ENCODE results near the gene DVL2. TPM values are rescaled to one million over a fixed set of nuclear protein-coding genes. Genes with fewer than 3 reads are reported as not detected.
A peak's percentile ranks its signal among the peaks of the same experiment; 100 is the strongest.

The DVL2 gene
- total and polyA plus RNA-seq, 2 experiments from 2014 or later: 19.5 to 41.2 TPM

- Histone ChIP-seq H3K4me2 (ENCODE audit: unreplicated experiment) (peak within 1 kb of the TSS; percentile 94), H3K9me3 (ENCODE audit: low read depth) (no peaks in the 10 kb centered on the region), H3K36me3 (ENCODE audit: low read depth) (peaks cover 22% of the 10 kb centered on the region), H3K4me3 (peak within 1 kb of the TSS; percentile 97), H3K27ac (peak within 1 kb of the TSS; percentile 99), H4K20me1 (ENCODE audit: insufficient read depth) (no peaks in the 10 kb centered on the region), H3K79me2 (ENCODE audit: insufficient read depth) (peaks cover 70% of the 10 kb centered on the region), H3K9ac (peak within 1 kb of the TSS; percentile 96), H3F3A (ENCODE audit: insufficient read depth) (peaks cover 4% of the 10 kb centered on the region; the same call in 1 of the 2 replicates), H3K27me3 (replicated peaks; ENCODE audit: insufficient read depth) (no peaks in the 10 kb centered on the region), H3K4me1 (ENCODE audit: insufficient read depth) (peaks cover 13% of the 10 kb centered on the region), H2AFZ (peak within 1 kb of the TSS; percentile 89), H3K9me2 (ENCODE audit: insufficient read depth) (no peaks in the 10 kb centered on the region)
- WGBS, 2 experiments (ENCODE audit: low coverage in 1 of 2, low lambda C conversion rate in 2 of 2, missing lambda C conversion rate in 2 of 2): 3 to 4% methylated on average over 48 to 55 of the region's 55 CpGs
- in situ Hi-C loops (cut with MboI): no loop called here
- peak; percentile 95 for DNase-seq
- no peak for TF ChIP-seq EZH2 (IDR thresholded peaks at IDR 0.05; ENCODE audit: insufficient read depth, poor library complexity, severe bottlenecking)
- no peak for TF ChIP-seq EZH2phosphoT487 (IDR thresholded peaks at IDR 0.05; ENCODE audit: insufficient read depth, low read depth)
Measured at GRCh38 chr17:7252176-7253043, 18.1 kb upstream of the DVL2 start, which contains the start of gene ELP5. TSS of gene ELP5 (plus strand) at chr17:7252215. CDS start at chr17:7252551, 336 bp downstream.

GRCh38 chr17:7251661-7252175, 17.4 kb upstream of the DVL2 start, which contains the start of gene CTDNEP1:
TSS of gene CTDNEP1 (minus strand) at chr17:7251734. CDS start at chr17:7251296, 438 bp downstream.
- no peaks in the 10 kb centered on the region for H3K9me3 ChIP-seq (ENCODE audit: low read depth)
- no peaks in the 10 kb centered on the region for H4K20me1 ChIP-seq (ENCODE audit: insufficient read depth)
- H3K4me2 ChIP-seq (ENCODE audit: unreplicated experiment): peak within 1 kb of the TSS; percentile 94
- no peaks in the 10 kb centered on the region for H3K27me3 ChIP-seq (replicated peaks; ENCODE audit: insufficient read depth)
- peak within 1 kb of the TSS; percentile 97 for H3K4me3 ChIP-seq
- peaks cover 77% of the 10 kb centered on the region for H3K79me2 ChIP-seq (ENCODE audit: insufficient read depth)
- peak within 1 kb of the TSS; percentile 99 for H3K27ac ChIP-seq
- H2AFZ ChIP-seq: peak within 1 kb of the TSS; percentile 89
- H3K9ac ChIP-seq: peak within 1 kb of the TSS; percentile 96
- peak; percentile 99 for DNase-seq
- peaks cover 13% of the 10 kb centered on the region for H3K4me1 ChIP-seq (ENCODE audit: insufficient read depth)
- H3F3A ChIP-seq (ENCODE audit: insufficient read depth): peaks cover 4% of the 10 kb centered on the region; the same call in 1 of the 2 replicates
- 0 to 2% methylated on average over 24 to 41 of the region's 41 CpGs for WGBS, 2 experiments (ENCODE audit: low coverage in 1 of 2, low lambda C conversion rate in 2 of 2, missing lambda C conversion rate in 2 of 2)
- peaks cover 20% of the 10 kb centered on the region for H3K36me3 ChIP-seq (ENCODE audit: low read depth)
- in situ Hi-C loops (cut with MboI): no loop called here
- TF ChIP-seq EZH2phosphoT487 (IDR thresholded peaks at IDR 0.05; ENCODE audit: insufficient read depth, low read depth) (no peak), EZH2 (IDR thresholded peaks at IDR 0.05; ENCODE audit: insufficient read depth, poor library complexity, severe bottlenecking) (no peak)
- H3K9me2 ChIP-seq (ENCODE audit: insufficient read depth): no peaks in the 10 kb centered on the region

- H3K4me3 ChIP-seq: peak overlapping the region; percentile 97
- H3K9me3 ChIP-seq (ENCODE audit: low read depth): no peaks in the 10 kb centered on the region
Measured at GRCh38 chr17:7250695-7251627, 16.6 kb upstream of the DVL2 start.

More at GRCh38 chr17:7250695-7251627, 16.6 kb upstream of the DVL2 start:
- Histone ChIP-seq H3K9ac (peak overlapping the region; percentile 96), H3K9me2 (ENCODE audit: insufficient read depth) (no peaks in the 10 kb centered on the region), H3K27ac (peak overlapping the region; percentile 99), H4K20me1 (ENCODE audit: insufficient read depth) (no peaks in the 10 kb centered on the region), H3F3A (ENCODE audit: insufficient read depth) (peaks cover 4% of the 10 kb centered on the region; the same call in 1 of the 2 replicates), H3K4me2 (ENCODE audit: unreplicated experiment) (peak overlapping the region; percentile 92), H2AFZ (peak overlapping the region; percentile 34), H3K79me2 (ENCODE audit: insufficient read depth) (peaks cover 84% of the 10 kb centered on the region), H3K36me3 (ENCODE audit: low read depth) (peaks cover 12% of the 10 kb centered on the region), H3K27me3 (replicated peaks; ENCODE audit: insufficient read depth) (no peaks in the 10 kb centered on the region), H3K4me1 (ENCODE audit: insufficient read depth) (peaks cover 13% of the 10 kb centered on the region)
- in situ Hi-C loops (cut with MboI): no loop called here
- WGBS, 2 experiments (ENCODE audit: low coverage in 1 of 2, low lambda C conversion rate in 2 of 2, missing lambda C conversion rate in 2 of 2): 0 to 1% methylated on average over 32 to 55 of the region's 55 CpGs
- TF ChIP-seq EZH2 (IDR thresholded peaks at IDR 0.05; ENCODE audit: insufficient read depth, poor library complexity, severe bottlenecking): no peak
- no peak for TF ChIP-seq EZH2phosphoT487 (IDR thresholded peaks at IDR 0.05; ENCODE audit: insufficient read depth, low read depth)
- peak; percentile 37 for DNase-seq

Measured in GM23248 (cell line).